Mesothelial cell of epicardium (in vitro differentiated cells): Measurements from ENCODE around the gene NELFA. TPM values are rescaled to one million over a fixed set of nuclear protein-coding genes. Genes with fewer than 3 reads are reported as not detected.

Source experiments
- DNase-seq, 2 experiments: peaks; one replicate each; pipeline ENCODE4 v3.0.0; 2021; ENCODE audit warnings: low spot score in 2 of 2; ENCODE audit not compliant: unreplicated experiment in 2 of 2
- H3K27ac Mint-ChIP-seq: 2 replicates; pipeline ENCODE4 v1.8.0; 2021; ENCODE audit warnings: mixed read lengths
- H3K27me3 Mint-ChIP-seq: 2 replicates; pipeline ENCODE4 v1.8.0; 2021; ENCODE audit warnings: low read depth, mixed read lengths
- H3K36me3 Mint-ChIP-seq: 2 replicates; pipeline ENCODE4 v1.8.0; 2021; ENCODE audit warnings: mixed read lengths
- H3K4me1 Mint-ChIP-seq: 2 replicates; pipeline ENCODE4 v1.8.0; 2021; ENCODE audit warnings: mixed read lengths
- H3K4me3 Mint-ChIP-seq: 2 replicates; pipeline ENCODE4 v1.8.0; 2021; ENCODE audit warnings: mild to moderate bottlenecking, moderate library complexity, mixed read lengths
- H3K9me3 Mint-ChIP-seq: 2 replicates; pipeline ENCODE4 v1.8.0; 2021; ENCODE audit warnings: mixed read lengths
- CTCF ChIP-seq: fragments of 200-600 bp; sonication (generic); IDR thresholded peaks from one replicate; pipeline ENCODE4 v1.5.0; 2021; ENCODE audit warnings: antibody characterized with exemption; ENCODE audit not compliant: unreplicated experiment
- total RNA-seq: library from RNA; stranded (reverse); gene quantifications from 3 replicates; pipeline ENCODE4 v1.2.1, GENCODE V29; 2021

The NELFA gene
- total RNA-seq, 1 donor from 2014 or later = 55.8 TPM

GRCh38 chr4:1985780-1986577 is 22.8 kb downstream of the NELFA start:
- no peak for TF ChIP-seq CTCF
- H3K4me3 Mint-ChIP-seq = no peak overlapping the region
- no peak for DNase-seq
- H3K4me1 Mint-ChIP-seq = no peaks in the 10 kb centered on the region
- peaks cover 33% of the 10 kb centered on the region for H3K36me3 Mint-ChIP-seq
- H3K9me3 Mint-ChIP-seq = no peaks in the 10 kb centered on the region
- H3K27ac Mint-ChIP-seq = no peak overlapping the region
- H3K27me3 Mint-ChIP-seq = no peaks in the 10 kb centered on the region

- no peak for DNase-seq
- TF ChIP-seq CTCF = no peak
- Mint-ChIP-seq H3K9me3 (no peaks in the 10 kb centered on the region), H3K4me3 (no peak overlapping the region), H3K4me1 (no peaks in the 10 kb centered on the region), H3K36me3 (peaks cover 28% of the 10 kb centered on the region), H3K27ac (no peak overlapping the region), H3K27me3 (no peaks in the 10 kb centered on the region)
Measured at GRCh38 chr4:1985294-1985693, 23.5 kb downstream of the NELFA start.

GRCh38 chr4:1984406-1985191 is 24.2 kb downstream of the NELFA start:
- peaks cover 22% of the 10 kb centered on the region for H3K36me3 Mint-ChIP-seq
- no peaks in the 10 kb centered on the region for H3K4me1 Mint-ChIP-seq
- no peaks in the 10 kb centered on the region for H3K27me3 Mint-ChIP-seq
- H3K4me3 Mint-ChIP-seq = no peak overlapping the region
- H3K27ac Mint-ChIP-seq = no peak overlapping the region
- no peaks in the 10 kb centered on the region for H3K9me3 Mint-ChIP-seq
- no peak for DNase-seq
- no peak for TF ChIP-seq CTCF

GRCh38 chr4:1983846-1984405 is 24.8 kb downstream of the NELFA start:
- no peak for TF ChIP-seq CTCF
- H3K27ac Mint-ChIP-seq = no peak overlapping the region
- H3K4me3 Mint-ChIP-seq = no peak overlapping the region
- no peak for DNase-seq
- H3K36me3 Mint-ChIP-seq = peaks cover 29% of the 10 kb centered on the region
- no peaks in the 10 kb centered on the region for H3K27me3 Mint-ChIP-seq
- no peaks in the 10 kb centered on the region for H3K4me1 Mint-ChIP-seq
- H3K9me3 Mint-ChIP-seq = no peaks in the 10 kb centered on the region

GRCh38 chr4:1983053-1983845 is 25.5 kb downstream of the NELFA start:
- Mint-ChIP-seq H3K4me1 (no peaks in the 10 kb centered on the region), H3K9me3 (no peaks in the 10 kb centered on the region), H3K36me3 (peaks cover 30% of the 10 kb centered on the region), H3K4me3 (no peak overlapping the region), H3K27ac (no peak overlapping the region), H3K27me3 (no peaks in the 10 kb centered on the region)
- DNase-seq = no peak
- TF ChIP-seq CTCF = no peak
